ENCODE data around the gene SORCS2. TPM values are rescaled to one million over a fixed set of nuclear protein-coding genes. Genes with fewer than 3 reads are reported as not detected.

The SORCS2 gene
- total RNA-seq, 1 donor from 2014 or later: 13.8 TPM

- Histone ChIP-seq H3K79me2 (ENCODE audit: insufficient read depth, low read length) (no peaks in the 10 kb centered on the region), H3K4me2 (ENCODE audit: low read length) (no peak overlapping the region), H2AFZ (ENCODE audit: low read depth, low read length) (no peak overlapping the region), H3K27me3 (ENCODE audit: insufficient read depth, low read length) (no peaks in the 10 kb centered on the region), H3K9me3 (ENCODE audit: insufficient read depth, low read depth, low read length) (no peaks in the 10 kb centered on the region), H3K36me3 (ENCODE audit: insufficient read depth, low read length) (no peaks in the 10 kb centered on the region), H3K9ac (ENCODE audit: low read length) (no peak overlapping the region), H4K20me1 (ENCODE audit: insufficient read depth, low read length) (no peaks in the 10 kb centered on the region), H3K4me3 (ENCODE audit: insufficient read depth, low read depth, low read length) (no peak overlapping the region), H3K4me1 (ENCODE audit: insufficient read depth, low read length) (no peaks in the 10 kb centered on the region), H3K27ac (ENCODE audit: low read depth, low read length) (no peak overlapping the region)
- FAIRE-seq (no peak), DNase-seq (ENCODE audit: low read depth) (peak; percentile 66)
- no peak for TF ChIP-seq EZH2 (IDR thresholded peaks at IDR 0.05; ENCODE audit: insufficient read depth, low read length)
- no peak for TF ChIP-seq CTCF (IDR thresholded peaks at IDR 0.05; ENCODE audit: insufficient read depth, low read depth, low read length)
- Mint-ChIP-seq H3K4me3 (ENCODE audit: unreplicated experiment) (no peak overlapping the region), H3K27me3 (ENCODE audit: low read depth, unreplicated experiment) (peaks cover 66% of the 10 kb centered on the region), H3K9me3 (ENCODE audit: unreplicated experiment) (peaks cover 27% of the 10 kb centered on the region), H3K27ac (ENCODE audit: unreplicated experiment) (no peak overlapping the region), H3K36me3 (ENCODE audit: low read depth, unreplicated experiment) (peaks cover 26% of the 10 kb centered on the region), H3K4me1 (ENCODE audit: low read depth, unreplicated experiment) (peaks cover 3% of the 10 kb centered on the region)
Measured at GRCh38 chr4:7607156-7607910, 415.0 kb downstream of the SORCS2 start.

GRCh38 chr4:7608046-7608445, 415.7 kb downstream of the SORCS2 start:
- no peak overlapping the region for H2AFZ ChIP-seq (ENCODE audit: low read depth, low read length)
- H3K4me3 ChIP-seq (ENCODE audit: insufficient read depth, low read depth, low read length): no peak overlapping the region
- no peak overlapping the region for H3K27ac ChIP-seq (ENCODE audit: low read depth, low read length)
- H3K79me2 ChIP-seq (ENCODE audit: insufficient read depth, low read length): no peaks in the 10 kb centered on the region
- H3K4me1 ChIP-seq (ENCODE audit: insufficient read depth, low read length): no peaks in the 10 kb centered on the region
- no peaks in the 10 kb centered on the region for H3K9me3 ChIP-seq (ENCODE audit: insufficient read depth, low read depth, low read length)
- no peak for DNase-seq (ENCODE audit: low read depth)
- peaks cover 70% of the 10 kb centered on the region for H3K27me3 Mint-ChIP-seq (ENCODE audit: low read depth, unreplicated experiment)
- H3K4me3 Mint-ChIP-seq (ENCODE audit: unreplicated experiment): no peak overlapping the region
- H3K36me3 Mint-ChIP-seq (ENCODE audit: low read depth, unreplicated experiment): peaks cover 26% of the 10 kb centered on the region
- H3K27ac Mint-ChIP-seq (ENCODE audit: unreplicated experiment): no peak overlapping the region
- no peak for TF ChIP-seq EZH2 (IDR thresholded peaks at IDR 0.05; ENCODE audit: insufficient read depth, low read length)
- TF ChIP-seq CTCF (IDR thresholded peaks at IDR 0.05; ENCODE audit: insufficient read depth, low read depth, low read length): no peak
- no peaks in the 10 kb centered on the region for H3K36me3 ChIP-seq (ENCODE audit: insufficient read depth, low read length)
- no peaks in the 10 kb centered on the region for H4K20me1 ChIP-seq (ENCODE audit: insufficient read depth, low read length)
- no peak overlapping the region for H3K4me2 ChIP-seq (ENCODE audit: low read length)
- H3K9ac ChIP-seq (ENCODE audit: low read length): no peak overlapping the region
- H3K9me3 Mint-ChIP-seq (ENCODE audit: unreplicated experiment): peaks cover 27% of the 10 kb centered on the region
- H3K4me1 Mint-ChIP-seq (ENCODE audit: low read depth, unreplicated experiment): peaks cover 3% of the 10 kb centered on the region
- no peaks in the 10 kb centered on the region for H3K27me3 ChIP-seq (ENCODE audit: insufficient read depth, low read length)
- no peak for FAIRE-seq

GRCh38 chr4:7609316-7609715, 417.0 kb downstream of the SORCS2 start:
- Histone ChIP-seq H3K4me2 (ENCODE audit: low read length) (no peak overlapping the region), H3K27me3 (ENCODE audit: insufficient read depth, low read length) (no peaks in the 10 kb centered on the region)
- H3K27me3 Mint-ChIP-seq (ENCODE audit: low read depth, unreplicated experiment): peaks cover 67% of the 10 kb centered on the region

More at GRCh38 chr4:7609316-7609715, 417.0 kb downstream of the SORCS2 start:
- FAIRE-seq (no peak), DNase-seq (ENCODE audit: low read depth) (no peak)
- no peak overlapping the region for H3K27ac ChIP-seq (ENCODE audit: low read depth, low read length)
- no peaks in the 10 kb centered on the region for H3K36me3 ChIP-seq (ENCODE audit: insufficient read depth, low read length)
- no peak overlapping the region for H3K4me3 ChIP-seq (ENCODE audit: insufficient read depth, low read depth, low read length)
- no peak overlapping the region for H3K9ac ChIP-seq (ENCODE audit: low read length)
- Mint-ChIP-seq H3K36me3 (ENCODE audit: low read depth, unreplicated experiment) (peaks cover 22% of the 10 kb centered on the region), H3K9me3 (ENCODE audit: unreplicated experiment) (peaks cover 19% of the 10 kb centered on the region), H3K27ac (ENCODE audit: unreplicated experiment) (no peak overlapping the region), H3K4me3 (ENCODE audit: unreplicated experiment) (no peak overlapping the region), H3K4me1 (ENCODE audit: low read depth, unreplicated experiment) (no peaks in the 10 kb centered on the region)
- H3K9me3 ChIP-seq (ENCODE audit: insufficient read depth, low read depth, low read length): peaks cover under 1% of the 10 kb centered on the region
- no peaks in the 10 kb centered on the region for H3K4me1 ChIP-seq (ENCODE audit: insufficient read depth, low read length)
- H2AFZ ChIP-seq (ENCODE audit: low read depth, low read length): no peak overlapping the region
- TF ChIP-seq CTCF (IDR thresholded peaks at IDR 0.05; ENCODE audit: insufficient read depth, low read depth, low read length) (no peak), EZH2 (IDR thresholded peaks at IDR 0.05; ENCODE audit: insufficient read depth, low read length) (no peak)
- no peaks in the 10 kb centered on the region for H3K79me2 ChIP-seq (ENCODE audit: insufficient read depth, low read length)
- no peaks in the 10 kb centered on the region for H4K20me1 ChIP-seq (ENCODE audit: insufficient read depth, low read length)

Measured in astrocyte (in vitro differentiated cells and primary cell).